ENCODE results near the gene DCST1.

DCST1 gene

GRCh38 chr1:155034318-155035208 is 939 bp downstream of the DCST1 start:
- in situ Hi-C loops (cut with MboI; ENCODE audit: low pct_unique_long_range_greater_than_20kb, low sequenced_read_pairs, unreplicated experiment), result no loop called here
- DNase-seq (ENCODE audit: low spot score), result no peak
- no peak for TF ChIP-seq CTCF (IDR thresholded peaks at IDR 0.05; ENCODE audit: extremely low read depth, insufficient read depth, missing control alignments)

GRCh38 chr1:155035936-155036335 is 2.3 kb downstream of the DCST1 start:
- TF ChIP-seq CTCF (IDR thresholded peaks at IDR 0.05; ENCODE audit: extremely low read depth, insufficient read depth, missing control alignments), result no peak
- no peak for DNase-seq (ENCODE audit: low spot score)
- in situ Hi-C loops (cut with MboI; ENCODE audit: low pct_unique_long_range_greater_than_20kb, low sequenced_read_pairs, unreplicated experiment), result no loop called here

- DNase-seq (ENCODE audit: low spot score), result no peak
- TF ChIP-seq CTCF (IDR thresholded peaks at IDR 0.05; ENCODE audit: extremely low read depth, insufficient read depth, missing control alignments), result no peak
- in situ Hi-C loops (cut with MboI; ENCODE audit: low pct_unique_long_range_greater_than_20kb, low sequenced_read_pairs, unreplicated experiment), result no loop called here
These were observed 3.4 kb downstream of the DCST1 start for GRCh38 chr1:155037043-155037442.

GRCh38 chr1:155037851-155038441 is 4.3 kb downstream of the DCST1 start:
- in situ Hi-C loops (cut with MboI; ENCODE audit: low pct_unique_long_range_greater_than_20kb, low sequenced_read_pairs, unreplicated experiment), result no loop called here
- no peak for DNase-seq (ENCODE audit: low spot score)
- TF ChIP-seq CTCF (IDR thresholded peaks at IDR 0.05; ENCODE audit: extremely low read depth, insufficient read depth, missing control alignments), result no peak

- TF ChIP-seq CTCF (IDR thresholded peaks at IDR 0.05; ENCODE audit: extremely low read depth, insufficient read depth, missing control alignments), result no peak
- in situ Hi-C loops (cut with MboI; ENCODE audit: low pct_unique_long_range_greater_than_20kb, low sequenced_read_pairs, unreplicated experiment), result no loop called here
- no peak for DNase-seq (ENCODE audit: low spot score)
These were observed 5.1 kb downstream of the DCST1 start for GRCh38 chr1:155038602-155039307.

- no peak for TF ChIP-seq CTCF (IDR thresholded peaks at IDR 0.05; ENCODE audit: extremely low read depth, insufficient read depth, missing control alignments)
- in situ Hi-C loops (cut with MboI; ENCODE audit: low pct_unique_long_range_greater_than_20kb, low sequenced_read_pairs, unreplicated experiment), result no loop called here
- DNase-seq (ENCODE audit: low spot score), result no peak
These were observed 5.7 kb downstream of the DCST1 start for GRCh38 chr1:155039308-155039669.
